Hepatocyte (in vitro differentiated cells): Measurements from ENCODE around the gene ADAMTSL1. TPM values are rescaled to one million over a fixed set of nuclear protein-coding genes. Genes with fewer than 3 reads are reported as not detected.

Experiments used
- DNase-seq: peaks from one replicate; pipeline ENCODE4 v3.0.0-alpha.2; 2016; ENCODE audit warnings: low spot score
- H2AFZ ChIP-seq: fragments of 200-600 bp; sonication (generic); 2 replicates; pipeline ENCODE4 v1.6.0; 2016; ENCODE audit warnings: antibody characterized with exemption, mild to moderate bottlenecking
- H3K27ac ChIP-seq: fragments of 200-600 bp; sonication (generic); 2 replicates; pipeline ENCODE4 v1.5.1; 2016; ENCODE audit warnings: mild to moderate bottlenecking
- H3K27me3 ChIP-seq: fragments of 200-600 bp; sonication (generic); 2 replicates; pipeline ENCODE4 v1.6.1; 2016
- H3K36me3 ChIP-seq: fragments of 200-600 bp; sonication (generic); replicated peaks from 2 replicates; pipeline ENCODE4 v1.5.1; 2016; ENCODE audit warnings: low read depth; ENCODE audit not compliant: insufficient read depth
- H3K4me1 ChIP-seq: fragments of 200-600 bp; sonication (generic); 2 replicates; pipeline ENCODE4 v1.5.1; 2016; ENCODE audit warnings: mild to moderate bottlenecking, moderate library complexity; ENCODE audit not compliant: insufficient read depth
- H3K4me2 ChIP-seq: fragments of 200-600 bp; sonication (generic); 2 replicates; pipeline ENCODE4 v1.6.0; 2016
- H3K4me3 ChIP-seq: fragments of 200-600 bp; sonication (generic); 2 replicates; pipeline ENCODE4 v1.5.1; 2016; ENCODE audit warnings: mild to moderate bottlenecking
- H3K79me2 ChIP-seq: fragments of 200-600 bp; sonication (generic); 2 replicates; pipeline ENCODE4 v1.6.0; 2017; ENCODE audit warnings: mild to moderate bottlenecking
- H3K9me2 ChIP-seq: fragments of 200-600 bp; sonication (generic); replicated peaks from 2 replicates; pipeline ENCODE4 v1.6.0; 2017; ENCODE audit warnings: mild to moderate bottlenecking; ENCODE audit not compliant: insufficient read depth
- H3K9me3 ChIP-seq: fragments of 200-600 bp; sonication (generic); 2 replicates; pipeline ENCODE4 v1.5.1; 2016; ENCODE audit warnings: low read depth, mild to moderate bottlenecking
- H4K20me1 ChIP-seq: fragments of 200-600 bp; sonication (generic); 2 replicates; pipeline ENCODE4 v1.6.0; 2016; ENCODE audit warnings: mild to moderate bottlenecking; ENCODE audit not compliant: insufficient read depth, poor library complexity, severe bottlenecking
- CTCF ChIP-seq: fragments of 200-600 bp; sonication (generic); IDR thresholded peaks from 2 replicates; pipeline ENCODE4 v1.5.1; 2016; ENCODE audit warnings: antibody characterized with exemption, mild to moderate bottlenecking; ENCODE audit not compliant: poor library complexity
- EZH2 ChIP-seq: fragments of 200-600 bp; sonication (generic); IDR thresholded peaks from 2 replicates; pipeline ENCODE4 v1.6.1; 2016; ENCODE audit warnings: antibody characterized with exemption, mild to moderate bottlenecking, borderline replicate concordance
- EZH2phosphoT487 ChIP-seq: fragments of 200-600 bp; sonication (generic); IDR thresholded peaks from one replicate; pipeline ENCODE4 v1.6.1; 2018; ENCODE audit warnings: antibody characterized with exemption, mild to moderate bottlenecking, low read depth, moderate library complexity; ENCODE audit not compliant: unreplicated experiment, severe bottlenecking
- WGBS: methylation state at CpG from one replicate; pipeline ENCODE4 v1.1.6; 2016; ENCODE audit warnings: low lambda C conversion rate; ENCODE audit errors: missing lambda C conversion rate; 5-methylcytosine and 5-hydroxymethylcytosine counted together
- polyA plus RNA-seq: library from polyadenylated mRNA; unstranded; fragments of >200 nt; fragmentation: Nextera tagmentation; extraction: Ambion mirVana; gene quantifications from 2 replicates; pipeline ENCODE4 v1.2.1, GENCODE V29; 2016
- total RNA-seq: library from RNA; depleted of rRNA; stranded (reverse); fragments of >200 nt; gene quantifications from 2 replicates; pipeline ENCODE4 v1.2.3, GENCODE V29; 2014

The ADAMTSL1 gene
- total and polyA plus RNA-seq, 2 experiments from 2014 or later, result 7.2 to 24.0 TPM

- H3K79me2 ChIP-seq, result no peaks in the 10 kb centered on the region
- no peaks in the 10 kb centered on the region for H3K36me3 ChIP-seq
- WGBS, result 93% methylated on average over 8 of the region's 8 CpGs
- H3K27me3 ChIP-seq, result no peaks in the 10 kb centered on the region
- H3K4me2 ChIP-seq, result no peak overlapping the region
- TF ChIP-seq EZH2 (no peak), EZH2phosphoT487 (no peak), CTCF (no peak)
- no peaks in the 10 kb centered on the region for H3K9me2 ChIP-seq
- no peak for DNase-seq
- no peak overlapping the region for H3K27ac ChIP-seq
- no peak overlapping the region for H2AFZ ChIP-seq
- H3K4me3 ChIP-seq, result no peak overlapping the region
- H4K20me1 ChIP-seq, result no peaks in the 10 kb centered on the region
- no peaks in the 10 kb centered on the region for H3K4me1 ChIP-seq
- no peaks in the 10 kb centered on the region for H3K9me3 ChIP-seq
Observed at GRCh38 chr9:18941060-18941740, 467.2 kb downstream of the ADAMTSL1 start.

GRCh38 chr9:18942801-18943200 is 468.8 kb downstream of the ADAMTSL1 start:
- Histone ChIP-seq H3K4me1 (no peaks in the 10 kb centered on the region), H3K4me2 (no peak overlapping the region), H3K79me2 (no peaks in the 10 kb centered on the region), H4K20me1 (no peaks in the 10 kb centered on the region), H3K9me3 (no peaks in the 10 kb centered on the region), H3K27ac (no peak overlapping the region), H3K36me3 (no peaks in the 10 kb centered on the region), H3K27me3 (no peaks in the 10 kb centered on the region), H3K9me2 (no peaks in the 10 kb centered on the region), H3K4me3 (no peak overlapping the region), H2AFZ (no peak overlapping the region)
- TF ChIP-seq EZH2phosphoT487 (no peak), CTCF (no peak)
- WGBS, result 86% methylated on average over 7 of the region's 7 CpGs
- DNase-seq, result no peak

GRCh38 chr9:18947892-18948339 is 474.0 kb downstream of the ADAMTSL1 start:
- WGBS, result 53% methylated on average over 4 of the region's 4 CpGs
- TF ChIP-seq CTCF (no peak), EZH2phosphoT487 (no peak), EZH2 (no peak)
- peak; percentile 38 for DNase-seq

More at GRCh38 chr9:18947892-18948339, 474.0 kb downstream of the ADAMTSL1 start:
- no peak overlapping the region for H2AFZ ChIP-seq
- peaks cover 3% of the 10 kb centered on the region for H3K4me1 ChIP-seq
- H3K27me3 ChIP-seq, result no peaks in the 10 kb centered on the region
- H3K79me2 ChIP-seq, result no peaks in the 10 kb centered on the region
- H4K20me1 ChIP-seq, result no peaks in the 10 kb centered on the region
- H3K4me2 ChIP-seq, result no peak overlapping the region
- H3K4me3 ChIP-seq, result no peak overlapping the region
- H3K9me2 ChIP-seq, result no peaks in the 10 kb centered on the region
- H3K36me3 ChIP-seq, result no peaks in the 10 kb centered on the region
- H3K27ac ChIP-seq, result no peak overlapping the region
- H3K9me3 ChIP-seq, result no peaks in the 10 kb centered on the region
